Esophagus muscularis mucosa (tissue), 4 donors: ENCODE results near the gene PEX16. TPM values are rescaled to one million over a fixed set of nuclear protein-coding genes. Genes with fewer than 3 reads are reported as not detected.
"Not testable (repeated sequence)": the region's sequence is repeated elsewhere in the genome, so short reads cannot be mapped to it uniquely, and the experiment has no call there.

Experiments used
- DNase-seq: peaks from one replicate; pipeline ENCODE4 v3.0.0-alpha.2; 2017; ENCODE audit errors: extremely low spot score
- H3K27ac ChIP-seq, 4 donors: fragments of 200-600 bp; sonication (generic); replicated peaks in 1 of 4; 1 replicate in 3 of 4; 2 replicates in 1 of 4; pipeline ENCODE4 v1.5.1; 2016 to 2019; ENCODE audit warnings: mild to moderate bottlenecking in 1 of 4
- H3K27me3 ChIP-seq, 4 donors: fragments of 200-600 bp; sonication (generic); one replicate each; pipeline versions ENCODE4 v1.5.1 to v1.6.0; 2016 to 2019
- H3K36me3 ChIP-seq, 4 donors: fragments of 200-600 bp; sonication (generic); one replicate each; pipeline ENCODE4 v1.5.1; 2016 to 2019
- H3K4me1 ChIP-seq, 4 donors: fragments of 200-600 bp; sonication (generic); one replicate each; pipeline ENCODE4 v1.5.1; 2016 to 2019
- H3K4me3 ChIP-seq, 4 donors: fragments of 200-600 bp; sonication (generic); 1 replicate in 2 of 4; 2 replicates in 2 of 4; pipeline ENCODE4 v1.5.1; 2016 to 2019; ENCODE audit warnings: mild to moderate bottlenecking in 4 of 4, moderate library complexity in 1 of 4
- H3K9me3 ChIP-seq, 4 donors: fragments of 200-600 bp; sonication (generic); 1 replicate in 3 of 4; 2 replicates in 1 of 4; pipeline ENCODE4 v1.5.1; 2016 to 2019
- CTCF ChIP-seq, 3 experiments: fragments of 200-600 bp in 2 of 3; fragments of 450-650 bp in 1 of 3; sonication (generic) in 2 of 3; IDR thresholded peaks; one replicate each; pipeline ENCODE4 v1.5.1; 2017 to 2019; ENCODE audit warnings: antibody characterized with exemption in 3 of 3, mild to moderate bottlenecking in 2 of 3, moderate library complexity in 1 of 3
- EP300 ChIP-seq: sonication (generic); formaldehyde crosslinking; IDR thresholded peaks from one replicate; pipeline ENCODE4 v1.6.1; 2017; ENCODE audit warnings: antibody characterized with exemption
- POLR2A ChIP-seq: fragments of 450-650 bp; IDR thresholded peaks from one replicate; pipeline ENCODE4 v1.6.1; 2017; ENCODE audit warnings: antibody characterized with exemption, moderate library complexity, mild to moderate bottlenecking, low read depth
- POLR2AphosphoS5 ChIP-seq, 2 donors: sonication (generic); formaldehyde crosslinking; IDR thresholded peaks; one replicate each; pipeline ENCODE4 v1.6.1; 2017; ENCODE audit warnings: antibody characterized with exemption in 2 of 2
- WGBS: methylation state at CpG from one replicate; pipeline ENCODE4 v1.1.5; 2018; 5-methylcytosine and 5-hydroxymethylcytosine counted together
- intact Hi-C: fragments of 100-400 bp; cut with DNase I; formaldehyde crosslinking; loops from one replicate; pipeline ENCODE4 v1.15.1; 2023
- total RNA-seq, 4 donors: library from RNA; depleted of rRNA; stranded (reverse); fragments of >200 nt; gene quantifications; one replicate each; pipeline versions ENCODE4 v1.1.0 to v1.2.1, GENCODE V29; 2016

Gene PEX16
- total RNA-seq, 4 donors from 2014 or later, result 15.4 to 32.2 (median 23.2) TPM

GRCh38 chr11:45909594-45910475 lies 7.8 kb downstream of the PEX16 start:
- Histone ChIP-seq H3K27me3 (no peaks in the 10 kb centered on the region), H3K9me3 (no peaks in the 10 kb centered on the region), H3K4me3 (no peak overlapping the region), H3K27ac (no peak overlapping the region), H3K36me3 (peaks cover 43 to 72% (median 66%) of the 10 kb centered on the region in 4 donors), H3K4me1 (peaks cover 0 to 7% (median 3%) of the 10 kb centered on the region in 4 donors)
- intact Hi-C loops, result no loop called here
- 88% methylated on average over 16 of the region's 32 CpGs for WGBS
- no peak for DNase-seq
- TF ChIP-seq EP300, result no peak
- TF ChIP-seq POLR2AphosphoS5 (IDR thresholded peaks at IDR 0.05), result no peak
- no peak for TF ChIP-seq CTCF (IDR thresholded peaks at IDR 0.05)
- TF ChIP-seq POLR2A, result no peak

GRCh38 chr11:45907911-45908370 lies 9.7 kb downstream of the PEX16 start:
- Histone ChIP-seq H3K27me3 (no peaks in the 10 kb centered on the region), H3K9me3 (no peaks in the 10 kb centered on the region), H3K4me3 (no peak overlapping the region), H3K27ac (no peak overlapping the region), H3K4me1 (peaks cover 0 to 7% (median 3%) of the 10 kb centered on the region in 4 donors), H3K36me3 (peaks cover 25 to 72% (median 64%) of the 10 kb centered on the region in 4 donors)
- 40% methylated on average over 2 of the region's 8 CpGs for WGBS
- no peak for DNase-seq
- TF ChIP-seq POLR2AphosphoS5 (IDR thresholded peaks at IDR 0.05) (no peak), POLR2A (no peak), EP300 (no peak), CTCF (IDR thresholded peaks at IDR 0.05) (no peak)
- intact Hi-C loops, result no loop called here

- H3K9me3 ChIP-seq, result no peaks in the 10 kb centered on the region
- H3K4me3 ChIP-seq, result no peak within 1 kb of the TSS
- no peak for TF ChIP-seq POLR2A
- no peak for TF ChIP-seq EP300
- TF ChIP-seq CTCF (IDR thresholded peaks at IDR 0.05), result no peak
- no peak for TF ChIP-seq POLR2AphosphoS5 (IDR thresholded peaks at IDR 0.05)
- WGBS, result 74% methylated on average over 12 of the region's 18 CpGs
- H3K27ac ChIP-seq, result no peak within 1 kb of the TSS
- H3K4me1 ChIP-seq, result peaks cover 0 to 7% (median 3%) of the 10 kb centered on the region in 4 donors
- no peaks in the 10 kb centered on the region for H3K27me3 ChIP-seq
- H3K36me3 ChIP-seq, result peaks cover 24 to 72% (median 63%) of the 10 kb centered on the region in 4 donors
- DNase-seq, result no peak
- intact Hi-C loops, result no loop called here
Observed at GRCh38 chr11:45906965-45907611, 10.6 kb downstream of the PEX16 start, which contains the start of gene FREY1. FREY1 (minus strand) TSS chr11:45907271; CDS start chr11:45907245, 26 bp downstream.

- H3K36me3 ChIP-seq, result peaks cover 22 to 65% (median 55%) of the 10 kb centered on the region in 4 donors
Observed at GRCh38 chr11:45906096-45906682, 11.5 kb downstream of the PEX16 start.

GRCh38 chr11:45905576-45905975 lies 12.1 kb downstream of the PEX16 start:
- DNase-seq, intact Hi-C loops, H3K27ac ChIP-seq, H3K9me3 ChIP-seq, H3K4me3 ChIP-seq, H3K27me3 ChIP-seq: not testable (repeated sequence)
- Histone ChIP-seq H3K4me1 (peaks cover 6 to 19% (median 12%) of the 10 kb centered on the region in 4 donors), H3K36me3 (peaks cover 16 to 59% (median 49%) of the 10 kb centered on the region in 4 donors)
- WGBS, result 100% methylated on average over 2 of the region's 6 CpGs

More at GRCh38 chr11:45906096-45906682, 11.5 kb downstream of the PEX16 start:
- no peaks in the 10 kb centered on the region for H3K9me3 ChIP-seq
- no peaks in the 10 kb centered on the region for H3K27me3 ChIP-seq
- H3K27ac ChIP-seq, result no peak overlapping the region
- peaks cover under 1 to 13% (median 6%) of the 10 kb centered on the region in 4 donors for H3K4me1 ChIP-seq
- H3K4me3 ChIP-seq, result no peak overlapping the region
- intact Hi-C loops, result no loop called here
- no peak for DNase-seq
- no peak for TF ChIP-seq EP300
- no peak for TF ChIP-seq POLR2AphosphoS5 (IDR thresholded peaks at IDR 0.05)
- TF ChIP-seq POLR2A, result no peak
- no peak for TF ChIP-seq CTCF (IDR thresholded peaks at IDR 0.05)
- 79% methylated on average over 11 of the region's 19 CpGs for WGBS
